Measurements from ENCODE around the gene DNAJB6. TPM values are rescaled to one million over a fixed set of nuclear protein-coding genes. Genes with fewer than 3 reads are reported as not detected.

The DNAJB6 gene
- total and polyA plus RNA-seq, 2 of the 4 experiments (the other 2 are of a cell fraction), result 93.4 to 165 TPM

DNA sequence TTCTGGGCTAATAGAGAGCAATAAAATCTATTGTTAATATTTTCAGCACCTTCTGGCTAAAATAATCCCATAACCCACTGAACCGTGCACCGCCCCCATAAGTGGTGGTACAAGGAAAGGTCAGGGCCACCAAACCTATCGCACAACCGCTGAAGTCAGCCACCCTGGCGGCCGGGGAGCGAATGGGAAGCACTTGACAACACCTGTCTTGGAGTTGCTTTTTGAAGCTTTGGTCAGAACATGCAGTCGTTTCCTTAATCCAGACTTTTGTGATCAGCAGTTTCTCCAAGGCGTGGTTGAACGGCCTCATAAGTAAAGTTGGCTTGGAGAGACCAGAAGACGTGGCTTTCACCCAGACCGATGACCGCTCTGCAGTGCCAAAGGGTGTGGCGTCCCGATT, 97.4 kb downstream of the DNAJB6 start:
- Histone ChIP-seq H3K9me1 (ENCODE audit: insufficient read depth, low read length) (peaks cover 7% of the 10 kb centered on the region; the same call in 1 of the 2 replicates), H2AK5ac (ENCODE audit: low read depth, low read length) (no peak overlapping the region), H3K23ac (ENCODE audit: low read depth, low read length) (no peak overlapping the region), H2AK9ac (replicated peaks; ENCODE audit: low read depth, low read length, poor library complexity) (no peak overlapping the region), H2BK15ac (ENCODE audit: low read depth, low read length) (no peak overlapping the region), H4K91ac (ENCODE audit: insufficient read depth, low read depth, low read length) (no peak overlapping the region), H2BK20ac (ENCODE audit: low read depth, low read length) (no peak overlapping the region), H4K8ac (ENCODE audit: low read depth in 2 of 2, low read length in 2 of 2) (no peak overlapping the region), H3K9ac (ENCODE audit: low read depth, low read length) (no peak overlapping the region), H3K4me1 (ENCODE audit: control insufficient read depth, insufficient read depth, low read length) (peaks cover 4% of the 10 kb centered on the region; the same call in 1 of the 2 replicates), H3K27me3 (ENCODE audit: control insufficient read depth, insufficient read depth, low read length) (no peaks in the 10 kb centered on the region), H3K79me1 (ENCODE audit: low read depth in 1 of 2, low read length in 2 of 2) (no peaks in the 10 kb centered on the region), H4K20me1 (ENCODE audit: insufficient read depth, low read length) (no peaks in the 10 kb centered on the region), H2AFZ (replicated peaks; ENCODE audit: low read length, poor library complexity) (no peak overlapping the region), H2BK120ac (ENCODE audit: low read depth, low read length) (no peak overlapping the region), H3K27ac (ENCODE audit: insufficient read depth, low read length) (no peak overlapping the region), H3K4ac (ENCODE audit: low read depth, low read length) (no peak overlapping the region), H4K5ac (ENCODE audit: low read depth, low read length) (no peak overlapping the region), H3K4me3 (ENCODE audit: insufficient read depth, low read depth, low read length) (no peak overlapping the region), H3K36me3 (ENCODE audit: control insufficient read depth, insufficient read depth, low read length) (no peaks in the 10 kb centered on the region), H3K9me3 (ENCODE audit: control insufficient read depth, insufficient read depth, low read length) (no peaks in the 10 kb centered on the region), H3K14ac (replicated peaks; ENCODE audit: low read depth, low read length) (no peak overlapping the region), H3K56ac (ENCODE audit: extremely low read depth, insufficient read depth, low read length) (no peak overlapping the region), H3K18ac (ENCODE audit: low read depth, low read length) (no peak overlapping the region), H2BK5ac (ENCODE audit: low read depth, low read length, poor library complexity, severe bottlenecking) (no peak overlapping the region), H3K4me2 (ENCODE audit: low read depth, low read length) (no peak overlapping the region)
- ATAC-seq (ENCODE audit: low read depth), result no peak
- no peak for DNase-seq
- TF ChIP-seq POLR2A (IDR thresholded peaks at IDR 0.05; ENCODE audit: low read depth, low read length), result no peak
- no peak for TF ChIP-seq SMC3 (IDR thresholded peaks at IDR 0.05; ENCODE audit: low read depth, low read length)
- TF ChIP-seq CEBPB (IDR thresholded peaks at IDR 0.05; ENCODE audit: low read depth, low read length), result no peak
- TF ChIP-seq, protein P1, sequence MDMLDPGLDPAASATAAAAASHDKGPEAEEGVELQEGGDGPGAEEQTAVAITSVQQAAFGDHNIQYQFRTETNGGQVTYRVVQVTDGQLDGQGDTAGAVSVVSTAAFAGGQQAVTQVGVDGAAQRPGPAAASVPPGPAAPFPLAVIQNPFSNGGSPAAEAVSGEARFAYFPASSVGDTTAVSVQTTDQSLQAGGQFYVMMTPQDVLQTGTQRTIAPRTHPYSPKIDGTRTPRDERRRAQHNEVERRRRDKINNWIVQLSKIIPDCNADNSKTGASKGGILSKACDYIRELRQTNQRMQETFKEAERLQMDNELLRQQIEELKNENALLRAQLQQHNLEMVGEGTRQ (IDR thresholded peaks at IDR 0.05; ENCODE audit: low read depth, low read length), result no peak
- no peak for TF ChIP-seq MXI1 (IDR thresholded peaks at IDR 0.05; ENCODE audit: borderline replicate concordance, low read depth, low read length)
- no peak for TF ChIP-seq RFX5 (IDR thresholded peaks at IDR 0.05; ENCODE audit: low read depth, low read length)
- TF ChIP-seq, protein P2, sequence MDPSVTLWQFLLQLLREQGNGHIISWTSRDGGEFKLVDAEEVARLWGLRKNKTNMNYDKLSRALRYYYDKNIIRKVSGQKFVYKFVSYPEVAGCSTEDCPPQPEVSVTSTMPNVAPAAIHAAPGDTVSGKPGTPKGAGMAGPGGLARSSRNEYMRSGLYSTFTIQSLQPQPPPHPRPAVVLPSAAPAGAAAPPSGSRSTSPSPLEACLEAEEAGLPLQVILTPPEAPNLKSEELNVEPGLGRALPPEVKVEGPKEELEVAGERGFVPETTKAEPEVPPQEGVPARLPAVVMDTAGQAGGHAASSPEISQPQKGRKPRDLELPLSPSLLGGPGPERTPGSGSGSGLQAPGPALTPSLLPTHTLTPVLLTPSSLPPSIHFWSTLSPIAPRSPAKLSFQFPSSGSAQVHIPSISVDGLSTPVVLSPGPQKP (IDR thresholded peaks at IDR 0.05; ENCODE audit: borderline replicate concordance, low read depth, low read length), result no peak
- no peak for TF ChIP-seq BHLHE40 (IDR thresholded peaks at IDR 0.05; ENCODE audit: low read depth, low read length)
- TF ChIP-seq CHD1 (IDR thresholded peaks at IDR 0.05; ENCODE audit: low read depth, low read length), result no peak
- TF ChIP-seq MAZ (IDR thresholded peaks at IDR 0.05; ENCODE audit: borderline replicate concordance, low read depth, low read length), result no peak
- no peak for TF ChIP-seq FOS (IDR thresholded peaks at IDR 0.05; ENCODE audit: low read depth, low read length)
- TF ChIP-seq MAFK (IDR thresholded peaks at IDR 0.05; ENCODE audit: low read depth, low read length), result no peak
- TF ChIP-seq, protein P3, sequence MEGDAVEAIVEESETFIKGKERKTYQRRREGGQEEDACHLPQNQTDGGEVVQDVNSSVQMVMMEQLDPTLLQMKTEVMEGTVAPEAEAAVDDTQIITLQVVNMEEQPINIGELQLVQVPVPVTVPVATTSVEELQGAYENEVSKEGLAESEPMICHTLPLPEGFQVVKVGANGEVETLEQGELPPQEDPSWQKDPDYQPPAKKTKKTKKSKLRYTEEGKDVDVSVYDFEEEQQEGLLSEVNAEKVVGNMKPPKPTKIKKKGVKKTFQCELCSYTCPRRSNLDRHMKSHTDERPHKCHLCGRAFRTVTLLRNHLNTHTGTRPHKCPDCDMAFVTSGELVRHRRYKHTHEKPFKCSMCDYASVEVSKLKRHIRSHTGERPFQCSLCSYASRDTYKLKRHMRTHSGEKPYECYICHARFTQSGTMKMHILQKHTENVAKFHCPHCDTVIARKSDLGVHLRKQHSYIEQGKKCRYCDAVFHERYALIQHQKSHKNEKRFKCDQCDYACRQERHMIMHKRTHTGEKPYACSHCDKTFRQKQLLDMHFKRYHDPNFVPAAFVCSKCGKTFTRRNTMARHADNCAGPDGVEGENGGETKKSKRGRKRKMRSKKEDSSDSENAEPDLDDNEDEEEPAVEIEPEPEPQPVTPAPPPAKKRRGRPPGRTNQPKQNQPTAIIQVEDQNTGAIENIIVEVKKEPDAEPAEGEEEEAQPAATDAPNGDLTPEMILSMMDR (conservative IDR thresholded peaks at IDR 0.05; ENCODE audit: low read depth, low read length), result no peak
- TF ChIP-seq NFE2L2 (IDR thresholded peaks at IDR 0.05; ENCODE audit: low read depth, low read length), result no peak
- TF ChIP-seq RAD21 (IDR thresholded peaks at IDR 0.05; ENCODE audit: low read length), result no peak
- no peak for TF ChIP-seq RCOR1 (IDR thresholded peaks at IDR 0.05; ENCODE audit: insufficient replicate concordance, low read length)
- CTCF ChIA-PET, result no interaction called here
- in situ Hi-C loops (cut with MboI; ENCODE audit: low sequenced_read_pairs), result no loop called here
- BruUV-seq (replicated peaks), result no TSS peak
- intact Hi-C loops (cut with micrococcal nuclease), result no loop called here
- POLR2A ChIA-PET (ENCODE audit: unreplicated experiment), result no interaction called here
- 82% methylated on average over 5 of the region's 15 CpGs; no CpG with 5 or more reads in 1 of the 2 experiments for WGBS, 2 experiments (ENCODE audit: extremely low coverage in 2 of 2, insufficient read length in 1 of 2)
- dilution Hi-C loops (cut with HindIII; ENCODE audit: low sequenced_read_pairs, unreplicated experiment), result no loop called here

Measured in IMR-90 (cell line).